RWPE1 (cell line): Measurements from ENCODE around the gene EPHB1.

ENCODE experiments used
- CTCF ChIA-PET: fragments of 350-600 bp; sonication (Branson Sonifier 250); formaldehyde crosslinking; extraction: SDS; loops from one replicate; lab custom pipeline; 2021; lab: Yijun Ruan, JAX
- POLR2A ChIA-PET: fragments of 400-600 bp; formaldehyde crosslinking; extraction: SDS; loops from one replicate; lab custom pipeline; 2020; ENCODE audit warnings: antibody characterized with exemption; ENCODE audit not compliant: low non-redundant PET; lab: Yijun Ruan, JAX
- DNase-seq: peaks from one replicate; pipeline ENCODE4 v3.0.0; 2012; ENCODE audit warnings: low spot score
- H3K27ac ChIP-seq: fragments of 450-650 bp; 2 replicates; pipeline ENCODE4 v1.5.1; 2017
- TF ChIP-seq, protein P1 (sequence below): fragments of 450-650 bp; conservative IDR thresholded peaks from 2 replicates; pipeline ENCODE4 v1.5.1; 2017; ENCODE audit warnings: low read depth, mild to moderate bottlenecking

The EPHB1 gene

DNA sequence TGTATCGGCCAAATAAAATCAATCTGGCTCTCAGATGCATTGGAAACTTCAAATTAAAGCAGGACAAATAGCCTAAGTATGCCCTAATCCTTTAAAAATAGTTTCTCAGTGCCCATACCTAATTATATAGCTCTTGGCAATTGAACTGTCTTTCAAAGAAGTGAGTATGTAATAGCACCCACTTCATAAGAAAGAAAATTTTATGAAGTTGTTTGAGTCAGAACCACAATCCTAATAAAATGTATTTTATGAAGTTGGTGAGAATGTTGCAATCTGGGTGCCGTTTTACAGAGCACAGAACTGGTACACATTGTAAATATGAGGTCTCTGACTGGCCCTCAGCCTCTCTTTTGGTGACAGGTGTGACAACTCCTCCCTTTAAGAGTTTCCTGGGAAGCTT is 45.4 kb downstream of the EPHB1 start:
- TF ChIP-seq, protein P1, sequence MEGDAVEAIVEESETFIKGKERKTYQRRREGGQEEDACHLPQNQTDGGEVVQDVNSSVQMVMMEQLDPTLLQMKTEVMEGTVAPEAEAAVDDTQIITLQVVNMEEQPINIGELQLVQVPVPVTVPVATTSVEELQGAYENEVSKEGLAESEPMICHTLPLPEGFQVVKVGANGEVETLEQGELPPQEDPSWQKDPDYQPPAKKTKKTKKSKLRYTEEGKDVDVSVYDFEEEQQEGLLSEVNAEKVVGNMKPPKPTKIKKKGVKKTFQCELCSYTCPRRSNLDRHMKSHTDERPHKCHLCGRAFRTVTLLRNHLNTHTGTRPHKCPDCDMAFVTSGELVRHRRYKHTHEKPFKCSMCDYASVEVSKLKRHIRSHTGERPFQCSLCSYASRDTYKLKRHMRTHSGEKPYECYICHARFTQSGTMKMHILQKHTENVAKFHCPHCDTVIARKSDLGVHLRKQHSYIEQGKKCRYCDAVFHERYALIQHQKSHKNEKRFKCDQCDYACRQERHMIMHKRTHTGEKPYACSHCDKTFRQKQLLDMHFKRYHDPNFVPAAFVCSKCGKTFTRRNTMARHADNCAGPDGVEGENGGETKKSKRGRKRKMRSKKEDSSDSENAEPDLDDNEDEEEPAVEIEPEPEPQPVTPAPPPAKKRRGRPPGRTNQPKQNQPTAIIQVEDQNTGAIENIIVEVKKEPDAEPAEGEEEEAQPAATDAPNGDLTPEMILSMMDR, result no peak
- ChIA-PET POLR2A (no interaction called here), CTCF (interaction anchor here (0.9 kb wide), 1 partner anchor 240 kb away, joined by 3 read pairs; no protein-coding TSS in a partner anchor)
- no peak overlapping the region for H3K27ac ChIP-seq
- no peak for DNase-seq

GRCh38 chr3:134846084-134846483 is 51.0 kb downstream of the EPHB1 start:
- TF ChIP-seq, protein P1, result no peak
- no peak overlapping the region for H3K27ac ChIP-seq
- ChIA-PET CTCF (no interaction called here), POLR2A (no interaction called here)
- DNase-seq, result no peak

GRCh38 chr3:134846911-134847317 is 51.9 kb downstream of the EPHB1 start:
- ChIA-PET POLR2A (no interaction called here), CTCF (no interaction called here)

DNA sequence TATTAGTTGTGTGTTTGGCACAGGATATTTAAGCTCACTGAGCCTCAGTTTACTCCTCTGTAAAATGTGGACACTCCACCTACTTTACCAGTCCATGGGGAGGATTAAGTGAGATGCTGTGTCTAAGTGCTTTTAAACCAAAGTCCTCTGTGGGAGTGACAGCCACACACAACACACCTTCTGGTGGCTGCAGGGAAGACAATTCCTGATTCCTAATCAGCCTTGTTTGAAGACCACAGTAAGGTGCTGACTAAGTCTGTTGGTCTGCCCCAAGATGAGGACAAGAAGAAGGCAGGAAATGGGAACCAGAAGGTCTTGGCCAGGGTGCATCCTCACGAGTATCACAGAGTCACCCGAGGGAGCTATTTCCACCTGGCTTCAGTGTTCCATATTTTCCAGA is 52.3 kb downstream of the EPHB1 start:
- TF ChIP-seq, protein P1, result no peak
- POLR2A ChIA-PET, result no interaction called here
- CTCF ChIA-PET, result no interaction called here
- no peak overlapping the region; the same call in 1 of the 2 replicates for H3K27ac ChIP-seq
- no peak for DNase-seq

More at GRCh38 chr3:134846911-134847317, 51.9 kb downstream of the EPHB1 start:
- peak; percentile 86 for DNase-seq
- TF ChIP-seq, protein P1, result no peak
- peak overlapping the region; percentile 18; the same call in 1 of the 2 replicates for H3K27ac ChIP-seq

- DNase-seq, result no peak
- POLR2A ChIA-PET, result no interaction called here
- CTCF ChIA-PET, result interaction anchor here (0.6 kb wide), 1 partner anchor 317 kb away, joined by 3 read pairs; no protein-coding TSS in a partner anchor
These were observed 54.5 kb downstream of the EPHB1 start for GRCh38 chr3:134849561-134849960.

DNA sequence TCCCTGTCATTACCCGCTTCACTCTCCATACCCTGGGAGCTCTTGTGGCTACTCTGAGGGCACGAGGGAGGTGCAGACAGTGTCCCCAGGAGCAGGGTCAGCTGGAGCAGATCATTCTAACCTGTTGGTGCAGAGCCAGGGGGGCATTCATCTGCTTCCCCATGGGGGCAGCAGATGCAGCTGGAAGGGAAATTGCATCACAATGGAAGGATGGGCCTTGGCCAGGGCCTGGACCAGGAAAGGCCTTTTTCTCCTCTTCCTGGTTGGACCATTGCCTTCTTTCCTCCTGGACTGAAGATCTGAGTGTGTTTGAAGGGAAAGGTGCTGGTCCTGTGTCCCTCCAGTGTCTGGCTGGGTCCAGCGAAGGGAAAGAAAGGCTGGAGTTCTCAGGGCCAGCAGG is 55.7 kb downstream of the EPHB1 start:
- ChIA-PET CTCF (no interaction called here), POLR2A (no interaction called here)
- no peak for DNase-seq
- H3K27ac ChIP-seq, result no peak overlapping the region
- TF ChIP-seq, protein P1, result no peak

More at GRCh38 chr3:134849561-134849960, 54.5 kb downstream of the EPHB1 start:
- no peak overlapping the region for H3K27ac ChIP-seq
- TF ChIP-seq, protein P1, result no peak
